BJ (cell line): ENCODE measurements around the gene RIN1. TPM values are rescaled to one million over a fixed set of nuclear protein-coding genes. Genes with fewer than 3 reads are reported as not detected.

Experiments used
- CTCF ChIA-PET: fragments of 350-600 bp; formaldehyde crosslinking; extraction: SDS; loops from one replicate; lab custom pipeline; 2021; ENCODE audit warnings: antibody characterized with exemption, inconsistent platforms; lab: Yijun Ruan, JAX
- POLR2A ChIA-PET: fragments of 300-600 bp; sonication (Branson Sonifier 250); formaldehyde crosslinking; extraction: SDS; loops from one replicate; lab custom pipeline; 2021; ENCODE audit warnings: antibody characterized with exemption; lab: Charles Lee
- DNase-seq: peaks from one replicate; pipeline ENCODE4 v3.0.0-alpha.2; 2011; ENCODE audit warnings: low read depth
- H3K27me3 ChIP-seq: 2 replicates; pipeline ENCODE4 v1.6.0; 2011; ENCODE audit warnings: low read length; ENCODE audit not compliant: control insufficient read depth, insufficient read depth
- H3K36me3 ChIP-seq: 2 replicates; pipeline ENCODE4 v1.5.1; 2011; ENCODE audit warnings: low read length; ENCODE audit not compliant: control insufficient read depth, insufficient read depth
- H3K4me3 ChIP-seq: 2 replicates; pipeline ENCODE4 v1.5.1; 2011; ENCODE audit warnings: low read depth, mild to moderate bottlenecking, control low read depth, low read length
- CTCF ChIP-seq: IDR thresholded peaks from 2 replicates; pipeline ENCODE4 v1.5.1; 2011; ENCODE audit warnings: low read depth, mild to moderate bottlenecking, control low read depth, inconsistent platforms, low read length, moderate library complexity; ENCODE audit not compliant: insufficient read depth
- polyA plus RNA-seq: library from polyadenylated mRNA; depleted of rRNA; stranded (reverse); fragments of >200 nt; gene quantifications from 2 replicates; pipeline ENCODE4 v1.2.3, GENCODE V29; 2011

Gene RIN1
- polyA plus RNA-seq, 1 experiment, result 9.2 TPM

- Histone ChIP-seq H3K4me3 (no peak overlapping the region), H3K36me3 (no peaks in the 10 kb centered on the region), H3K27me3 (peaks cover 23% of the 10 kb centered on the region)
- ChIA-PET CTCF (interaction anchor here (1.2 to 4.5 kb wide), 4 partner anchors 9 to 98 kb away, joined by 3 to 34 read pairs (median 6); no protein-coding TSS in a partner anchor), POLR2A (interaction anchor here (0.6 kb wide), 1 partner anchor 21 kb away, joined by 5 read pairs; no protein-coding TSS in a partner anchor)
- DNase-seq, result no peak
- no peak for TF ChIP-seq CTCF
Observed at GRCh38 chr11:66291303-66291705, 44.9 kb downstream of the RIN1 start.

- Histone ChIP-seq H3K27me3 (peaks cover 21% of the 10 kb centered on the region), H3K4me3 (no peak overlapping the region), H3K36me3 (peaks cover 6% of the 10 kb centered on the region)
- TF ChIP-seq CTCF, result no peak
- no peak for DNase-seq
- POLR2A ChIA-PET, result no interaction called here
- CTCF ChIA-PET, result interaction anchor here (1.1 to 4.5 kb wide), 3 partner anchors 8 to 22 kb away, joined by 3 to 34 read pairs (median 6); no protein-coding TSS in a partner anchor
Observed at GRCh38 chr11:66290330-66290621, 46.0 kb downstream of the RIN1 start.

GRCh38 chr11:66289548-66290329, 46.5 kb downstream of the RIN1 start:
- POLR2A ChIA-PET, result interaction anchor here (0.6 to 1.6 kb wide), 9 partner anchors 7 to 278 kb away, joined by 3 to 18 read pairs (median 6); partner anchors contain the start of gene CD248
- no peak for DNase-seq
- H3K27me3 ChIP-seq, result peaks cover 21% of the 10 kb centered on the region
- TF ChIP-seq CTCF, result no peak
- CTCF ChIA-PET, result interaction anchor here (0.9 to 4.5 kb wide), 13 partner anchors 7 to 132 kb away, joined by 3 to 34 read pairs (median 5); partner anchors contain the start of genes NPAS4, RAB1B and RIN1
- peak overlapping the region; percentile 62 for H3K4me3 ChIP-seq
- H3K36me3 ChIP-seq, result peaks cover 8% of the 10 kb centered on the region

- no peak for TF ChIP-seq CTCF
- ChIA-PET POLR2A (interaction anchor here (0.5 to 1.6 kb wide), 11 partner anchors 8 to 278 kb away, joined by 3 to 18 read pairs (median 3); partner anchors contain the start of gene CD248), CTCF (interaction anchor here (0.9 to 4.5 kb wide), 12 partner anchors 9 to 132 kb away, joined by 3 to 34 read pairs (median 4); partner anchors contain the start of genes NPAS4, RAB1B and RIN1)
Observed at GRCh38 chr11:66288671-66289547, 47.3 kb downstream of the RIN1 start, which contains the start of gene YIF1A. Gene YIF1A (minus strand): TSS chr11:66289143. CDS start chr11:66288985, 158 bp downstream.

More at GRCh38 chr11:66288671-66289547, 47.3 kb downstream of the RIN1 start, which contains the start of gene YIF1A:
- Histone ChIP-seq H3K27me3 (peaks cover 19% of the 10 kb centered on the region), H3K36me3 (peaks cover 10% of the 10 kb centered on the region), H3K4me3 (peak within 1 kb of the TSS; percentile 84)
- DNase-seq, result peak; percentile 98
